Activated T-cell treated with anti-CD3 and anti-CD28 coated beads, Interleukin-2, amount 50 U/mL, for 4 hours (primary cell): ENCODE data around the gene DUXB. TPM values are rescaled to one million over a fixed set of nuclear protein-coding genes. Genes with fewer than 3 reads are reported as not detected.

Experiments
- ATAC-seq, 2 donors: fragments of 200-7000 bp; cut with Tn5 transposase; one replicate each; pipeline ENCODE4 v1.10.0; 2021
- DNase-seq: peaks from one replicate; pipeline ENCODE4 v3.0.0-alpha.2; 2020
- H3K27me3 Mint-ChIP-seq: one replicate; pipeline ENCODE4 v1.8.0; 2021; ENCODE audit warnings: low read depth, mixed read lengths
- H3K36me3 Mint-ChIP-seq: one replicate; pipeline ENCODE4 v1.8.0; 2022; ENCODE audit warnings: mixed read lengths; ENCODE audit not compliant: insufficient read depth
- H3K4me1 Mint-ChIP-seq: one replicate; pipeline ENCODE4 v1.8.0; 2021; ENCODE audit warnings: low read depth, mixed read lengths
- H3K4me3 Mint-ChIP-seq: one replicate; pipeline ENCODE4 v1.8.0; 2021; ENCODE audit warnings: mild to moderate bottlenecking, moderate library complexity, mixed read lengths
- H3K9me3 Mint-ChIP-seq: one replicate; pipeline ENCODE4 v1.8.0; 2021; ENCODE audit warnings: mixed read lengths
- total RNA-seq, 3 donors: library from RNA; stranded (reverse); gene quantifications; one replicate each; pipeline ENCODE4 v1.2.1, GENCODE V29; 2021

DUXB gene
- total RNA-seq, result not detected

- Mint-ChIP-seq H3K4me3 (no peak within 1 kb of the TSS), H3K4me1 (no peaks in the 10 kb centered on the region), H3K9me3 (no peaks in the 10 kb centered on the region), H3K36me3 (no peaks in the 10 kb centered on the region), H3K27me3 (no peaks in the 10 kb centered on the region)
- no peak for ATAC-seq
- DNase-seq, result no peak
Measured at GRCh38 chr16:75701361-75701760, at the start of gene DUXB. Gene DUXB, minus strand, starts transcription at chr16:75701461. Its CDS starts 43 bp downstream, at chr16:75701418.

- H3K4me3 Mint-ChIP-seq, result no peak overlapping the region
- no peak for ATAC-seq
Measured at GRCh38 chr16:75750528-75750927, 49.3 kb upstream of the DUXB start.

GRCh38 chr16:75746359-75746758 lies 45.1 kb upstream of the DUXB start:
- no peaks in the 10 kb centered on the region for H3K36me3 Mint-ChIP-seq
- no peak overlapping the region for H3K4me3 Mint-ChIP-seq
- DNase-seq (no peak), ATAC-seq (no peak)
- H3K27me3 Mint-ChIP-seq, result peaks cover 28% of the 10 kb centered on the region
- H3K4me1 Mint-ChIP-seq, result no peaks in the 10 kb centered on the region
- peaks cover 19% of the 10 kb centered on the region for H3K9me3 Mint-ChIP-seq

More at GRCh38 chr16:75750528-75750927, 49.3 kb upstream of the DUXB start:
- DNase-seq, result no peak
- peaks cover 17% of the 10 kb centered on the region for H3K27me3 Mint-ChIP-seq
- H3K36me3 Mint-ChIP-seq, result no peaks in the 10 kb centered on the region
- H3K9me3 Mint-ChIP-seq, result peaks cover 7% of the 10 kb centered on the region
- no peaks in the 10 kb centered on the region for H3K4me1 Mint-ChIP-seq

- ATAC-seq, result no peak
- Mint-ChIP-seq H3K4me3 (no peak overlapping the region), H3K36me3 (no peaks in the 10 kb centered on the region), H3K27me3 (peaks cover 28% of the 10 kb centered on the region), H3K4me1 (no peaks in the 10 kb centered on the region), H3K9me3 (peaks cover 19% of the 10 kb centered on the region)
- DNase-seq, result no peak
Measured at GRCh38 chr16:75745823-75746222, 44.6 kb upstream of the DUXB start.

- H3K27me3 Mint-ChIP-seq, result peaks cover 28% of the 10 kb centered on the region
- peaks cover 19% of the 10 kb centered on the region for H3K9me3 Mint-ChIP-seq
- DNase-seq, result no peak
Measured at GRCh38 chr16:75745242-75745641, 44.0 kb upstream of the DUXB start.

GRCh38 chr16:75742424-75743047 lies 41.3 kb upstream of the DUXB start:
- no peak for DNase-seq
- H3K27me3 Mint-ChIP-seq, result peaks cover 17% of the 10 kb centered on the region
- ATAC-seq, result no peak

More at GRCh38 chr16:75745242-75745641, 44.0 kb upstream of the DUXB start:
- Mint-ChIP-seq H3K4me3 (no peak overlapping the region), H3K4me1 (no peaks in the 10 kb centered on the region), H3K36me3 (no peaks in the 10 kb centered on the region)
- ATAC-seq, result no peak

GRCh38 chr16:75733305-75734211 lies 32.3 kb upstream of the DUXB start:
- no peaks in the 10 kb centered on the region for H3K9me3 Mint-ChIP-seq
- no peaks in the 10 kb centered on the region for H3K27me3 Mint-ChIP-seq
- DNase-seq (no peak), ATAC-seq (no peak)
- H3K4me3 Mint-ChIP-seq, result no peak overlapping the region
- H3K4me1 Mint-ChIP-seq, result no peaks in the 10 kb centered on the region
- no peaks in the 10 kb centered on the region for H3K36me3 Mint-ChIP-seq

More at GRCh38 chr16:75742424-75743047, 41.3 kb upstream of the DUXB start:
- Mint-ChIP-seq H3K9me3 (peaks cover 12% of the 10 kb centered on the region), H3K36me3 (no peaks in the 10 kb centered on the region), H3K4me1 (no peaks in the 10 kb centered on the region), H3K4me3 (no peak overlapping the region)

- H3K4me1 Mint-ChIP-seq, result no peaks in the 10 kb centered on the region
- no peaks in the 10 kb centered on the region for H3K9me3 Mint-ChIP-seq
- H3K36me3 Mint-ChIP-seq, result no peaks in the 10 kb centered on the region
- H3K27me3 Mint-ChIP-seq, result no peaks in the 10 kb centered on the region
- DNase-seq (no peak), ATAC-seq (no peak)
- no peak overlapping the region for H3K4me3 Mint-ChIP-seq
Measured at GRCh38 chr16:75732871-75733270, 31.6 kb upstream of the DUXB start.

- H3K9me3 Mint-ChIP-seq, result no peaks in the 10 kb centered on the region
- no peak overlapping the region for H3K4me3 Mint-ChIP-seq
- H3K27me3 Mint-ChIP-seq, result peaks cover 2% of the 10 kb centered on the region
- no peaks in the 10 kb centered on the region for H3K4me1 Mint-ChIP-seq
- ATAC-seq (no peak), DNase-seq (no peak)
- H3K36me3 Mint-ChIP-seq, result no peaks in the 10 kb centered on the region
Measured at GRCh38 chr16:75727221-75727620, 26.0 kb upstream of the DUXB start.

- H3K27me3 Mint-ChIP-seq, result peaks cover 3% of the 10 kb centered on the region
- no peaks in the 10 kb centered on the region for H3K36me3 Mint-ChIP-seq
- no peak for DNase-seq
- no peaks in the 10 kb centered on the region for H3K4me1 Mint-ChIP-seq
- H3K9me3 Mint-ChIP-seq, result no peaks in the 10 kb centered on the region
- ATAC-seq, result no peak
- no peak within 1 kb of the TSS for H3K4me3 Mint-ChIP-seq
Measured at GRCh38 chr16:75726390-75726789, 25.1 kb upstream of the DUXB start, which contains the start of gene CPHXL. Gene CPHXL, minus strand, starts transcription at chr16:75726490. Its CDS starts 48 bp downstream, at chr16:75726442.

- Mint-ChIP-seq H3K36me3 (no peaks in the 10 kb centered on the region), H3K4me1 (no peaks in the 10 kb centered on the region), H3K9me3 (no peaks in the 10 kb centered on the region), H3K4me3 (no peak overlapping the region), H3K27me3 (peaks cover 25% of the 10 kb centered on the region)
- DNase-seq (no peak), ATAC-seq (no peak)
Measured at GRCh38 chr16:75718452-75718851, 17.2 kb upstream of the DUXB start.

- H3K36me3 Mint-ChIP-seq, result no peaks in the 10 kb centered on the region
- no peaks in the 10 kb centered on the region for H3K4me1 Mint-ChIP-seq
- peaks cover 18% of the 10 kb centered on the region for H3K27me3 Mint-ChIP-seq
- no peak for ATAC-seq
- no peak for DNase-seq
- H3K9me3 Mint-ChIP-seq, result peaks cover 10% of the 10 kb centered on the region
- H3K4me3 Mint-ChIP-seq, result no peak overlapping the region
Measured at GRCh38 chr16:75714661-75715060, 13.4 kb upstream of the DUXB start.

GRCh38 chr16:75710344-75710743 lies 9.1 kb upstream of the DUXB start:
- Mint-ChIP-seq H3K4me1 (no peaks in the 10 kb centered on the region), H3K36me3 (no peaks in the 10 kb centered on the region), H3K4me3 (no peak overlapping the region), H3K27me3 (no peaks in the 10 kb centered on the region), H3K9me3 (peaks cover 10% of the 10 kb centered on the region)
- DNase-seq (no peak), ATAC-seq (no peak)

- no peaks in the 10 kb centered on the region for H3K9me3 Mint-ChIP-seq
- H3K27me3 Mint-ChIP-seq, result no peaks in the 10 kb centered on the region
- ATAC-seq (no peak), DNase-seq (no peak)
- no peaks in the 10 kb centered on the region for H3K36me3 Mint-ChIP-seq
- H3K4me1 Mint-ChIP-seq, result no peaks in the 10 kb centered on the region
- no peak overlapping the region for H3K4me3 Mint-ChIP-seq
Measured at GRCh38 chr16:75703306-75703705, 2.0 kb upstream of the DUXB start.

GRCh38 chr16:75702242-75702641 lies 981 bp upstream of the DUXB start:
- H3K36me3 Mint-ChIP-seq, result no peaks in the 10 kb centered on the region
- ATAC-seq (no peak), DNase-seq (no peak)
- H3K9me3 Mint-ChIP-seq, result no peaks in the 10 kb centered on the region
- H3K4me1 Mint-ChIP-seq, result no peaks in the 10 kb centered on the region
- H3K4me3 Mint-ChIP-seq, result no peak overlapping the region
- no peaks in the 10 kb centered on the region for H3K27me3 Mint-ChIP-seq
